Pancreas (tissue), 10 donors: ENCODE data around the gene CEBPE. TPM values are rescaled to one million over a fixed set of nuclear protein-coding genes. Genes with fewer than 3 reads are reported as not detected.
A peak's percentile ranks its signal among the peaks of the same experiment; 100 is the strongest.

Source experiments
- ATAC-seq, 4 donors: fragments of 200-7000 bp; cut with Tn5 transposase; one replicate each; pipeline versions ENCODE4 v1.8.0 to v1.9.1; 2020; ENCODE audit warnings: mild to moderate bottlenecking in 4 of 4, moderate library complexity in 4 of 4
- DNase-seq, 6 donors: peaks; one replicate each; pipeline ENCODE4 v3.0.0-alpha.2; 2020
- FAIRE-seq: peaks from 2 replicates; lab custom pipeline; 2012; peaks lifted over from hg19 to GRCh38; lab: Jason Lieb, UNC
- H3K27ac ChIP-seq, 4 donors: fragments of 200-600 bp; sonication (generic); 1 replicate in 3 of 4; 2 replicates in 1 of 4; pipeline versions ENCODE4 v1.5.0 to v1.8.0; 2020
- H3K27me3 ChIP-seq, 4 donors: fragments of 200-600 bp; one replicate each; pipeline ENCODE4 v1.8.0; 2021
- H3K36me3 ChIP-seq, 3 donors: fragments of 200-600 bp; sonication (generic) in 1 of 3; one replicate each; pipeline versions ENCODE4 v1.5.0 to v1.8.0; 2020 to 2021
- H3K4me1 ChIP-seq, 3 donors: fragments of 200-600 bp; one replicate each; pipeline ENCODE4 v1.8.0; 2021
- H3K4me3 ChIP-seq, 4 donors: fragments of 200-600 bp; sonication (generic) in 2 of 4; one replicate each; pipeline versions ENCODE4 v1.5.0 to v1.8.0; 2020 to 2021
- H3K9me3 ChIP-seq, 4 donors: fragments of 200-600 bp; one replicate each; pipeline ENCODE4 v1.8.0; 2021
- CTCF ChIP-seq, 4 donors: fragments of 200-600 bp; sonication (generic) in 3 of 4; IDR thresholded peaks; one replicate each; pipeline versions ENCODE4 v1.5.0 to v1.8.0; 2021; ENCODE audit warnings: antibody characterized with exemption in 4 of 4
- WGBS, 2 donors: extraction: QIAGEN DNeasy Blood & Tissue Kit; methylation state at CpG; one replicate each; pipeline ENCODE4 v1.1.7; 2013; 5-methylcytosine and 5-hydroxymethylcytosine counted together
- intact Hi-C, 3 donors: fragments of 100-400 bp; cut with DNase I; formaldehyde crosslinking; loops; one replicate each; pipeline versions ENCODE4 v1.11.1 to v1.14.2; 2022
- polyA plus RNA-seq, 2 donors: library from polyadenylated mRNA; stranded (reverse); fragments of 200-250 nt; gene quantifications; one replicate each; pipeline ENCODE4 v1.2.3, GENCODE V29; 2013
- total RNA-seq, 6 donors: library from RNA; stranded (reverse); fragmentation: NEBNext Ultra II Directional in 4 of 6; extraction: Animal tissue kit (Norgen Biotek cat#: 25700) in 4 of 6; gene quantifications; one replicate each; pipeline versions ENCODE4 v1.2.1 to v1.2.4, GENCODE V29; 2021 to 2023
- donor health status: healthy with polysubstance abuse.
- donor health status: DM: no; HTN: no; CAD: no; lungs with moderate emphysema.
- donor health status: DM: no; HTN: no; CAD: no.
- donor health status: control.
- donor health status: control.
- donor health status: Bipolar disorder and iron deficiency.
- donor health status: DM: yes; HTN: yes; CAD: no.
- donor health status: DM: no; HTN: no; CAD: no.
- donor health status: DM: no; HTN: no; CAD: no.
- donor health status: DM: yes; HTN: yes; CAD: no.

Gene CEBPE
- total and polyA plus RNA-seq, 8 donors = not detected

GRCh38 chr14:23071921-23072539 lies 47.0 kb downstream of the CEBPE start:
- H3K4me1 ChIP-seq = peaks cover 16 to 23% (median 19%) of the 10 kb centered on the region in 3 donors
- FAIRE-seq = no peak
- no peak for TF ChIP-seq CTCF (IDR thresholded peaks at IDR 0.05)
- H3K27me3 ChIP-seq = no peaks in the 10 kb centered on the region
- peak overlapping the region in 1 of 4 donors; percentile 63 for H3K4me3 ChIP-seq
- H3K27ac ChIP-seq = peak overlapping the region in 3 of 4 donors; percentile 35 to 75 (median 69)
- H3K9me3 ChIP-seq = no peaks in the 10 kb centered on the region
- WGBS, 2 donors = 26 to 27% methylated on average over 5 of the region's 5 CpGs
- H3K36me3 ChIP-seq = peaks cover under 1 to 41% (median 11%) of the 10 kb centered on the region in 3 donors
- intact Hi-C loops = no loop called here
- peak in 1 of 6 donors; percentile 8 for DNase-seq
- peak; percentile 1 to 23 (median 13) for ATAC-seq

GRCh38 chr14:23071244-23071920 lies 47.7 kb downstream of the CEBPE start:
- H3K36me3 ChIP-seq = peaks cover 2 to 41% (median 11%) of the 10 kb centered on the region in 3 donors
- peak overlapping the region; percentile 29 to 63 (median 35) for H3K4me3 ChIP-seq
- H3K4me1 ChIP-seq = peaks cover 16 to 23% (median 19%) of the 10 kb centered on the region in 3 donors
- H3K27me3 ChIP-seq = no peaks in the 10 kb centered on the region
- intact Hi-C loops = no loop called here
- no peak for TF ChIP-seq CTCF (IDR thresholded peaks at IDR 0.05)
- 0 to 1% methylated on average over 14 of the region's 14 CpGs for WGBS, 2 donors
- no peaks in the 10 kb centered on the region for H3K9me3 ChIP-seq
- H3K27ac ChIP-seq = peak overlapping the region; percentile 14 to 75 (median 52)
- peak; percentile 89 to 96 (median 94) for ATAC-seq
- no peak for FAIRE-seq
- peak; percentile 83 to 92 (median 86) for DNase-seq

GRCh38 chr14:23070262-23071129 lies 48.6 kb downstream of the CEBPE start:
- intact Hi-C loops = no loop called here
- 9 to 12% methylated on average over 10 of the region's 10 CpGs for WGBS, 2 donors
- H3K27me3 ChIP-seq = no peaks in the 10 kb centered on the region
- DNase-seq (peak in 1 of 6 donors; percentile 11), FAIRE-seq (no peak), ATAC-seq (no peak)
- H3K27ac ChIP-seq = peak overlapping the region in 3 of 4 donors; percentile 35 to 75 (median 69)
- H3K36me3 ChIP-seq = peaks cover 3 to 42% (median 14%) of the 10 kb centered on the region in 3 donors
- TF ChIP-seq CTCF (IDR thresholded peaks at IDR 0.05) = no peak
- H3K4me1 ChIP-seq = peaks cover 16 to 23% (median 19%) of the 10 kb centered on the region in 3 donors
- peak overlapping the region in 3 of 4 donors; percentile 32 to 63 (median 38) for H3K4me3 ChIP-seq
- no peaks in the 10 kb centered on the region for H3K9me3 ChIP-seq

- DNase-seq = no peak
- H3K4me1 ChIP-seq = peaks cover 16 to 23% (median 19%) of the 10 kb centered on the region in 3 donors
- no peak for ATAC-seq
- FAIRE-seq = no peak
- TF ChIP-seq CTCF (IDR thresholded peaks at IDR 0.05) = no peak
- no peaks in the 10 kb centered on the region for H3K9me3 ChIP-seq
- no peaks in the 10 kb centered on the region for H3K27me3 ChIP-seq
- WGBS, 2 donors = 85 to 87% methylated on average over 4 of the region's 4 CpGs
- no peak overlapping the region for H3K4me3 ChIP-seq
- no peak overlapping the region for H3K27ac ChIP-seq
- intact Hi-C loops = loop anchor here in 1 of 3 donors (5.0 kb wide), 1 partner anchor 43 kb away; no protein-coding TSS in a partner anchor
- peaks cover 3 to 44% (median 19%) of the 10 kb centered on the region in 3 donors for H3K36me3 ChIP-seq
Measured at GRCh38 chr14:23069413-23069806, 49.6 kb downstream of the CEBPE start.
